ENCODE results near the gene TPD52L1.
"Not testable (repeated sequence)": the region's sequence is repeated elsewhere in the genome, so short reads cannot be mapped to it uniquely, and the experiment has no call there.

TPD52L1 gene

GRCh38 chr6:125157725-125158124 lies 4.2 kb downstream of the TPD52L1 start:
- peaks cover 15% of the 10 kb centered on the region for H3K27me3 Mint-ChIP-seq
- H3K27ac Mint-ChIP-seq = no peak overlapping the region
- H3K4me1 Mint-ChIP-seq = peaks cover 9% of the 10 kb centered on the region
- no peaks in the 10 kb centered on the region for H3K36me3 Mint-ChIP-seq
- H3K4me3 Mint-ChIP-seq = no peak overlapping the region
- no peaks in the 10 kb centered on the region for H3K9me3 Mint-ChIP-seq

DNA sequence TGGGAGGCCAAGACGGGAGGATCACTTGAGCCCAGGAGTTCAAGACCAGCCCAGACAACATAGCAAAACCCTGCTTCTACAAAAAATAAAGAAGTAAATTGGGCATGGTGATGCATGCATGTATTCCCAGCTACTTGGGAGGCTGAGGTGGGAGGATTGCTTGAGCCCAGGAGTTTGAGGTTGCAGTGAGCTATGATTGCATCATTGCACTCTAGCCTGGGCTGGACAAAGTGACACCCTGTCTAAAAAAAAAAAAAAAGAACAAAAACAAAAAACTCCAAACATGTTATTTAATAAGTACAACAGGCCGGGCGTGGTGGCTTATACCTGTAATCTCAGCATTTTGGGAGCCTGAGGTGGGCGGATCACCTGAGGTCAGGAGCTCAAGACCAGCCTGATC lies 9.8 kb downstream of the TPD52L1 start:
- H3K4me3 Mint-ChIP-seq, H3K9me3 Mint-ChIP-seq, H3K4me1 Mint-ChIP-seq, H3K27ac Mint-ChIP-seq, H3K27me3 Mint-ChIP-seq, H3K36me3 Mint-ChIP-seq: not testable (repeated sequence)

DNA sequence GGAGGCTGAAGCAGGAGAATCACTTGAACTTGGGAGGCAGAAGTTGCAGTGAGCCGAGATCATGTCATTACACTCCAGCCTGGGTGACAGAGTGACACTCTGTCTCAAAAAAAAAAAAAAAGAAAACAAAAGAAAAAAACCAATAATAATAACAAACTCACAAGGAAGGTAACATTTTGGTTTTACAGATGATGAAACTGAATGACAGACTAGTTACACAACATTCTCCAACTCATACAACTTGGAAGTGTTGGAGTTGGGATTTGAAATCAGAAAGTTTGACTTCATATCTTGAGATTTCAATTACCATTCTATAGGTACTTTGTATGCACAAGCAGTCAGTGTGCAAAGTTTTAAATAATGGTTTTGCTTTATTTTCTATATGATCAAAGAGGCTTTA lies 10.2 kb downstream of the TPD52L1 start:
- Mint-ChIP-seq H3K36me3 (no peaks in the 10 kb centered on the region), H3K9me3 (no peaks in the 10 kb centered on the region), H3K4me3 (no peak overlapping the region), H3K27ac (no peak overlapping the region), H3K27me3 (peaks cover 5% of the 10 kb centered on the region), H3K4me1 (no peaks in the 10 kb centered on the region)

GRCh38 chr6:125164696-125165095 lies 11.1 kb downstream of the TPD52L1 start:
- H3K36me3 Mint-ChIP-seq = no peaks in the 10 kb centered on the region
- H3K4me1 Mint-ChIP-seq = no peaks in the 10 kb centered on the region
- no peak overlapping the region for H3K4me3 Mint-ChIP-seq
- H3K9me3 Mint-ChIP-seq = no peaks in the 10 kb centered on the region
- peaks cover 11% of the 10 kb centered on the region for H3K27me3 Mint-ChIP-seq
- no peak overlapping the region for H3K27ac Mint-ChIP-seq

- H3K4me1 Mint-ChIP-seq = no peaks in the 10 kb centered on the region
- no peak overlapping the region for H3K27ac Mint-ChIP-seq
- H3K4me3 Mint-ChIP-seq = no peak overlapping the region
- H3K9me3 Mint-ChIP-seq = no peaks in the 10 kb centered on the region
- H3K36me3 Mint-ChIP-seq = no peaks in the 10 kb centered on the region
- H3K27me3 Mint-ChIP-seq = peaks cover 11% of the 10 kb centered on the region
These were observed 11.7 kb downstream of the TPD52L1 start for GRCh38 chr6:125165256-125165655.

DNA sequence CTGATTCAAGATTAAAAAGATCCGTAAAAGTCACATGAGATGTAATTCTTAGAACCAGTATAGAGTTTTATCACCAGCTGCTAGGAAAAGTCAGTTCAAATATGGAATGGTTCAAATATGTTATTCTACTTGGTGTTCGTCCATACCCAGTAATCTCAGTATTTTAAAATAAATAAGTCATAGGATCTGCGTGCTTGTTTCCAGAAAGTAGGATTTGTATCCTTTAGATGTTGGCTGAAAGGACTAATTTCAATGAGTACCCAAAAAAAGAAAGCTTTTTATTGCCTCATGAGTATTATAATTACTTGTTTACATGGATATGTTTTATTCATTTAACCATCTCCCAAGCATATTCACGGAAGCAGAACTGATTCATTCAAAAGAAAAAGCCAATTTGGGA lies 12.2 kb downstream of the TPD52L1 start:
- no peaks in the 10 kb centered on the region for H3K36me3 Mint-ChIP-seq
- no peaks in the 10 kb centered on the region for H3K9me3 Mint-ChIP-seq
- H3K27me3 Mint-ChIP-seq = peaks cover 11% of the 10 kb centered on the region
- no peak overlapping the region for H3K27ac Mint-ChIP-seq
- H3K4me1 Mint-ChIP-seq = no peaks in the 10 kb centered on the region
- H3K4me3 Mint-ChIP-seq = no peak overlapping the region

DNA sequence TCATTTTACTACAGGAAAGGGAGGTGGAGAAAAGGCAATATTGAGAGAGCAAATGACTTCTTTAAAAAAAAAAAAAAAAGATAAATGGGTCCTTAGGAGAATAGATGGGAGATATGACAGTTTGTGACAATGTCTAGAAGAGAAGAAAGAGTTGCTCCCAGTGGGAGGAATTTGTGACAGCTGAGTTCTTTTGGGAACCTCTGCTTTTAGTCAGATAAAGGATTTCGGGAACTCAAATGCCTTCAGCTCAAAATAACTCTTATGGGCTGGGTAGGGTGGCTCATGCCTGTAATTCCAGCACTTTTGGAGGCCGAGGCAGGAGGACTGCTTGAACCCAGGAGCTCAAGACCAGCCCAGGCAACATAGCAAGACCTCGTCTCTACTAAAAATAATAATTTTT lies 13.1 kb downstream of the TPD52L1 start:
- Mint-ChIP-seq H3K9me3 (no peaks in the 10 kb centered on the region), H3K36me3 (no peaks in the 10 kb centered on the region), H3K27me3 (peaks cover 11% of the 10 kb centered on the region), H3K4me1 (no peaks in the 10 kb centered on the region), H3K4me3 (no peak overlapping the region), H3K27ac (no peak overlapping the region)

DNA sequence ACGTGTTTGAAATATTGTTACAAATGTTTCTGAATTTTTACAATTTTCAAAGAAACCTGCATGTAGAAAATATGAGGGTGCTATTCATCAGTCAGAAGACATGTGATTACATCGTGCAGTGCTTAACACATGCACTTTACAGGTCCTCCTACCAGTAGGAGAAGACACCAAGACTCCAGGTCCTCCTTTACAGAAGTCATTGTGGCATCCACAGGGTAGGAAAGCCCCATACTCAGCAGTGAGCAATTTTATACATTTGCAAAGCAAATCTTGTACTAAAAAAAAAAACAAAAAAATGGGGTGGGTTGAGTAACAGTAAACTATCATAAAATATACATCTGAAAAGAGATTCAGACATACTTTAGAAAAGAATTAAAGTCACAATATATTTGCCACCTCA lies 14.0 kb downstream of the TPD52L1 start:
- H3K9me3 Mint-ChIP-seq = no peaks in the 10 kb centered on the region
- no peak overlapping the region for H3K27ac Mint-ChIP-seq

GRCh38 chr6:125169058-125169457 lies 15.5 kb downstream of the TPD52L1 start:
- Mint-ChIP-seq H3K27ac (no peak overlapping the region), H3K9me3 (no peaks in the 10 kb centered on the region), H3K27me3 (peaks cover 10% of the 10 kb centered on the region)

More for the DNA sequence above, 14.0 kb downstream of the TPD52L1 start:
- H3K36me3 Mint-ChIP-seq = no peaks in the 10 kb centered on the region
- H3K27me3 Mint-ChIP-seq = peaks cover 14% of the 10 kb centered on the region
- no peaks in the 10 kb centered on the region for H3K4me1 Mint-ChIP-seq
- H3K4me3 Mint-ChIP-seq = no peak overlapping the region

DNA sequence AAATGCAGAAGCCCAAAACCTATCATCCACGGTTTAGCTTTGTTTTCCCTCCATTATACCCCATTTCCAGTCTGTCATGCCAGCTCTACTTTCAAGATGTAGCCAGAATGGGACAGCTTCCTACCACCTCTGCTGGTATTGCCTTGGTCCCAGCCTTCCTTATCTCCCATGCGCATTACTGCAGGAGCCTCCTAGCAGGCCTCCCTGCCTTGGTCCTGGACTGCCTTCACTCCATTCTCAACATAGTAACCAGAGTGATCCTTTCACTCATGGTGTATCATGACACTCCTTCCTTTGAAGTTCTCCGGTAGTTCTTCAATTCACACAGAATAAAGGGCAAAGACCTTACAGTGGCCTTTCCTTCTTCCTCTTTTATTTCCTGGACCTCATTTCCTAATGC lies 15.9 kb downstream of the TPD52L1 start:
- Mint-ChIP-seq H3K4me1 (no peaks in the 10 kb centered on the region), H3K36me3 (no peaks in the 10 kb centered on the region), H3K4me3 (no peak overlapping the region), H3K27me3 (peaks cover 10% of the 10 kb centered on the region), H3K27ac (no peak overlapping the region), H3K9me3 (no peaks in the 10 kb centered on the region)

More at GRCh38 chr6:125169058-125169457, 15.5 kb downstream of the TPD52L1 start:
- no peaks in the 10 kb centered on the region for H3K4me1 Mint-ChIP-seq
- no peaks in the 10 kb centered on the region for H3K36me3 Mint-ChIP-seq
- H3K4me3 Mint-ChIP-seq = no peak overlapping the region

- no peak overlapping the region for H3K4me3 Mint-ChIP-seq
- no peaks in the 10 kb centered on the region for H3K4me1 Mint-ChIP-seq
- peaks cover 12% of the 10 kb centered on the region for H3K27me3 Mint-ChIP-seq
- no peak overlapping the region for H3K27ac Mint-ChIP-seq
- no peaks in the 10 kb centered on the region for H3K36me3 Mint-ChIP-seq
- no peaks in the 10 kb centered on the region for H3K9me3 Mint-ChIP-seq
These were observed 16.8 kb downstream of the TPD52L1 start for GRCh38 chr6:125170376-125170775.

DNA sequence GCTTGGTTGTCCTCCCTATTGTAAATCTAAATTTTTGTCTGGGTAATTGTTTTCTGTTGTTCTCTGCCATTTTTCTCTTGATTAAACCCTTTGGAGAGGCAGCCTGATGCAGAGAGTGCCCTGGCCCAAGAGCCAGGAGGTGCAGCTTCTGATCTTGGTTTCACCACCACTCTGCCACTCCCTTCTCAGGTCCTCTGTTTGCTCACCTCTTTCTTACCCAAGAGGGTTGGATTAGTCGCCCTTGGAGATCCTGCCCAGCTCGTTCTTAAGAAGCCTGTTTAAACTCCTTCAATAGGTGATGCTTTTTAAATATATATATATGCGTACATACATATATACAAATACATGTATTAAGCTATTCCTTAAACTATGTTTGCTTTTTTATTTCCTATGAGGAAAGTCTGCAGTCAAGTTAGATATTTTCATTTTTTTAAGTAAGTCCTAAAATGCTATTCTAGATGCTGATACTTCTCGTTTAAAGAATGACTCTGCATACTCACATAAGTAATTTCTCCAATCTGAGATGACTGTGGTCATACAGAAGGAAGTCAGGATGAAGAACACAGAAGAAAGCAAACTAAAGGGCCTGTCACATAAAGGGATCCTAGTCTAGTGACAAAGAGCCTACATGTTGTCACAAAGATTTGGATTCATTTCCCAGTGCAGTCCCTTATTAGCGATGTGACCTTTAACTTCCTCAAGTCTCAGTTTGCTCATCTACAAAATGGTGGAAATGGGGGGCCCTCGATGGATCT lies 19.9 kb downstream of the TPD52L1 start:
- H3K27ac Mint-ChIP-seq = no peak overlapping the region
- H3K9me3 Mint-ChIP-seq = no peaks in the 10 kb centered on the region
- no peaks in the 10 kb centered on the region for H3K4me1 Mint-ChIP-seq

GRCh38 chr6:125174626-125175025 lies 21.1 kb downstream of the TPD52L1 start:
- Mint-ChIP-seq H3K36me3 (no peaks in the 10 kb centered on the region), H3K9me3 (no peaks in the 10 kb centered on the region), H3K27ac (no peak overlapping the region)

More for the DNA sequence above, 19.9 kb downstream of the TPD52L1 start:
- Mint-ChIP-seq H3K4me3 (no peak overlapping the region), H3K36me3 (no peaks in the 10 kb centered on the region), H3K27me3 (peaks cover 16% of the 10 kb centered on the region)

DNA sequence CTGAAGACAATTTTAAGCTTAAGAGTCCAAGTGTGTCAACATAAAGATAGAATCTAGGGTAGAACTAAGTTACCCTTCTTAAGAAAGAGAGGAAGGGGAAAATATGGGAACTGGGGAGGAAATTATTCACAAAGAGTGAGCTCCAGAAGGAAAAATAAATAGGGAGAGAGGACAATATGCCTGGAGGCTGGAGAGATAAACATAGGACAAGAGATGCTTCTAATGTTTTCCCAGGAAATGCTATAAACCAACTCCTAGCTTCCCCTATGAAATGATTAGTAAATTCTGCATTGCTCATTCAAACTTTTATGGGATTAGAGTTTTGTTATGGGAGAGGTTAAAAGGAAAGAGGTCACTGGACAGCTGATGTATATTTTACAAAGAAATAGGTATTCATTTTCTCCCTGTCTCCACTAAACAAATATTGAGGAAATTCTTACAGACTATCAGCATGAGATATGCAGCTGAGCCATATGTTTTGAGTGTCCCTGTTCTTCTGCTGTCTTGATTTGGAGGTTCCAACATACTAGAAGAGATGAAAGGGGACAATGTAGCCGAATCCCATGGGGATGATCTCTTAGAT lies 22.0 kb downstream of the TPD52L1 start:
- no peaks in the 10 kb centered on the region for H3K9me3 Mint-ChIP-seq
- no peaks in the 10 kb centered on the region for H3K4me1 Mint-ChIP-seq
- H3K4me3 Mint-ChIP-seq = no peak overlapping the region
- H3K27me3 Mint-ChIP-seq = peaks cover 9% of the 10 kb centered on the region
- no peak overlapping the region for H3K27ac Mint-ChIP-seq
- no peaks in the 10 kb centered on the region for H3K36me3 Mint-ChIP-seq

More at GRCh38 chr6:125174626-125175025, 21.1 kb downstream of the TPD52L1 start:
- Mint-ChIP-seq H3K4me1 (no peaks in the 10 kb centered on the region), H3K4me3 (no peak overlapping the region), H3K27me3 (peaks cover 9% of the 10 kb centered on the region)

GRCh38 chr6:125182237-125183008 lies 28.9 kb downstream of the TPD52L1 start:
- no peak overlapping the region for H3K4me3 Mint-ChIP-seq
- no peak overlapping the region for H3K27ac Mint-ChIP-seq
- H3K4me1 Mint-ChIP-seq = no peaks in the 10 kb centered on the region
- H3K27me3 Mint-ChIP-seq = peaks cover 6% of the 10 kb centered on the region
- no peaks in the 10 kb centered on the region for H3K9me3 Mint-ChIP-seq
- no peaks in the 10 kb centered on the region for H3K36me3 Mint-ChIP-seq

DNA sequence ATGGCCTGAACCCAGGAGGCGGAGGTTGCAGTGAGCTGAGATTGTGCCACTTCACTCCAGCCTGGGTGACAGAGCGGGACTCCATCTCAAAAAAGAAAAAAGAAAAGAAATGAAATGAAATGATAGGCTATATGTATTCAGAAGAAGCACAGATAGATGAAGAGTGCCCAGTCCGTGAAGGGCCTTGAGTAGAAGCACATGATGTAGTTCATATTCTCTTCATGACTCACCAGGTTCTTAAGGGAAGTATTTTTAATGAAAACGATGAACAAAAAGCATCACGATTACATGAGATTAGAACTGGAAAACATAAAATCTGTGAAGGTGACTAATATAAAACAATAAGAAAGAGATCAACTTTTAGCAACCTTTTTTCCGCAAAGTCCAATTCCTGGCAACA lies 29.8 kb downstream of the TPD52L1 start:
- Mint-ChIP-seq H3K9me3 (no peaks in the 10 kb centered on the region), H3K27me3 (peaks cover 6% of the 10 kb centered on the region), H3K36me3 (no peaks in the 10 kb centered on the region), H3K4me1 (no peaks in the 10 kb centered on the region), H3K4me3 (no peak overlapping the region), H3K27ac (no peak overlapping the region)

Data from activated naive CD4-positive, alpha-beta T cell treated with anti-CD3 and anti-CD28 coated beads, Interleukin-2, amount 50 U/mL, for 24 hours (primary cell).